HG03139 (cell line): Measurements from ENCODE around the gene BTN1A1.
"Not testable (repeated sequence)": the region's sequence is repeated elsewhere in the genome, so short reads cannot be mapped to it uniquely, and the experiment has no call there.

Experiments used
- ATAC-seq: cut with Tn5 transposase; IDR thresholded peaks from one replicate; pipeline ENCODE4 v1.9.1; 2021; ENCODE audit not compliant: unreplicated experiment

BTN1A1 gene

GRCh38 chr6:26537160-26537845, 37.2 kb downstream of the BTN1A1 start:
- peak; percentile 41 for ATAC-seq

DNA sequence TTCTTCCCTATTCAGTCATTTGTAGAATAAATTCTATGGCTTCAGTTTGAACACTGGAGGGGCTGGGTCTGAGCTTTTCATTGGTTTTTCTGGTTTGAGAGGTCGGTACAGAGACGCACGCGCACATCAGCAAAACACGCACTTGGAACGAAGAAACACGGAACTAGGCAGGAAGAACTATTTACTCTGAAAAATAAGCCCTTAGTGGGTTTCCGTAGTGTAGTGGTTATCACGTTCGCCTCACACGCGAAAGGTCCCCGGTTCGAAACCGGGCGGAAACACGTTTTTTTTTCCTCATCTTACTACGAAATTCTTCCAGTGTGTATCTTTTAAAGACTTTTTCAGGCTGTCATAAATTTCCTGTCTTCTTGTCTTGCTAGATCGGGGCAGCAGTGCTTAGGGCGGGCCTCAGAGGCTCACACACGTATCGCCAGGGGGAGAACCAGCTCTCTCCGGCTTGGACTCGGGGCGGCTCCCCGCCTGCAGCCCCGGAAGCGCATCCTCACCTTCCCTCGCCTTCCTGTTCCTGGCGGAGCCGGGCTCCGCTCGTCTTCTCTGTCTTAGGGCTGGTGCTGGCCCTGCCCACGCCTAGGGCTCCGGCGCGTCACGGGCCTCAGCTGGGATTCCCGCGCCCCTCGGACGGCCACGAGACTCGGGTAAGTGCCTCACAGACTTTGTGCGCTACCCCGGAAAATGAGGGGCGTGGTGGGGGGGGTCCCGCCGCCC, 37.9 kb downstream of the BTN1A1 start, which contains the start of gene HMGN4:
TSS of gene HMGN4 (plus strand) at position 521 of the 726 bp plus-strand sequence. CDS start 6,841 bp downstream, outside the sequence.
- ATAC-seq, result peak; percentile 43

DNA sequence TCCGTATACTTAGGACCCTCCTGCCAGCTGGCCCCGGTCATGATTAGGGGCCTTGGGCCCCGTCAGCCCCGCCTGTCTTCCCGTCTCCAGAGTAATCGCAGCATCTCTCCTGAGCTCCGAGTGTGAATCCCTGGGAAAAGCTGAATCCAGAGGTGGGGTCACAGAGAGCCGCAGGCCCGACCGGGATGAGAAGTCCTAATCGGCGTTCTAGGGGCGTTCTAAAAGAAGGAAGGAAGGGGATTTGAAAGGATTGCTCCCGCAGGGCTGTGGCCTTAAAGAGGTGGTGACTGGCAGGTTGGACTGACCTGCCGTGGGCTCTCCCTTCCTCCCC, 38.4 kb downstream of the BTN1A1 start:
- ATAC-seq, result no peak

GRCh38 chr6:26539071-26539615, 39.0 kb downstream of the BTN1A1 start:
- no peak for ATAC-seq

DNA sequence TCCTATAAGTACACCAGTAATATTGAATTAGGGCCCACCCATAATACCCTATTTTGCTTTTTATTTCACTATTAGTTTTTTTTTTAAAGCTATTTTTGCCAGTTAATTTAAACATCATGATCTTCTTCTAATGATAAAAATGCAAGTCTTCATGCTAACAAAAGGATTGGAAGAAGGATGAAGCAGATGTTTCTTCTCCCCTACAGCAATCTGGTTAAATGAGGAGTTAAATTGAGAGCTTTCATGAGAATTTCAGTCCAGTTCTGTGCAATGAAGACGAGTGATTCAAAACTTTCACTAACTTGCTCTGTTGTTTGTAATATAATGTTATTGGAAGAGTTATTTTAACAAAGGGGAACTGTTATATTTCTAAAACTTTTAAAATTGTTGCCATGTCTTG, 41.5 kb downstream of the BTN1A1 start:
- no peak for ATAC-seq

DNA sequence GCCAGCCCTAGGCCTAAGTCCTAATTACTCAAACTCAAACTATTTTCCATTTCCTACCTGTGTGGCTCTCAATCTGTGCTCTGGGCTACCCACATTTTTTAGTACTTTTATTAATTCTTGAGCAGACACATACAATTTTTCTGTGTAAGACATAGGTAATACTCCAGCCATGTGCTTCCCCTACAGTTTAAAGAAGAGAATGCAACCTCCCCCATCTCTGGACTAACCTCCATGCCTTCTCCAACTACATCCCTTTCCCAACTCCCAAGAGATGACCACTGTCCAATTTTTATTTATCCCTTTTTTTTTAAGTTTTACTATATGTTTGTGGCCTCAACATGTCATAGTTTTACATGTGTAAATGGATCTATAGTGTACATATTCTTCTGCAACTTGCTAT, 43.9 kb downstream of the BTN1A1 start:
- ATAC-seq, result no peak

DNA sequence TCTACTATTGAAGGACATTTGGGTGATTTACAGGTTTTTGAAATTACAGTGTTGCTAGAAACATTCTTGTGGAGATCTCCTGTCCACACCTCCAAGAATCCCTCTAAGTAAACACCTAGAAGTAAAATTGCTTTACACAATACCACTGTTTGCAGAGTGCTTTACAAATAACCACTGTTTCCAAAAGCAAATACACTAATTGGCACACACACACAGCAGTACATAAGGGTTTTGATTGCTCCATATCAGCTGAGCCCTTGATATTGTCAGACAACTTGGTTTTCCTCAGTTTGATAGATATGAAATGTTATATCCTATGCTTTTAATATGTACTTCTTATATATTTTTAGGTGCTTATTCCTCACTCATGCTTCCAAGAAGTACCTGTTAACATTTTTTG, 44.4 kb downstream of the BTN1A1 start:
- no peak for ATAC-seq

DNA sequence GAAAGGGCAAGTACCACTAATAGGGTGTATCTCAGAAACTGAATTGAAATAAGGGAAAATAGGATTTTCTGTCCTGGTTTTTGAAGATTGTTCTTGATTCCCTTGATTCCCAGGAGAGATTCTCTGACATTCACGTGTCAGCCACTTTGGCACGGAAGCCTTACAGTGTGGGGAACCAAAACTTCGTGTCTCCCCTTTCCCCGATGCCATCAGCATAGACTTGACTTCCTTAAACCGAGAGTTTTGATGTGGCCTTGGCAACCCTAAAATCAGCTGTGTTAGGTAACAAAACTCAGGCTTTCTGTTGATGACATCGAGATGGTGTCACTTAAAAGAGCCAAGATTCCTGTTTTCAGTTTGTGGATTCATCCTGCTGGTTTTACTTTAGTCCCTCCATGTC, 45.5 kb downstream of the BTN1A1 start:
- ATAC-seq, result no peak

DNA sequence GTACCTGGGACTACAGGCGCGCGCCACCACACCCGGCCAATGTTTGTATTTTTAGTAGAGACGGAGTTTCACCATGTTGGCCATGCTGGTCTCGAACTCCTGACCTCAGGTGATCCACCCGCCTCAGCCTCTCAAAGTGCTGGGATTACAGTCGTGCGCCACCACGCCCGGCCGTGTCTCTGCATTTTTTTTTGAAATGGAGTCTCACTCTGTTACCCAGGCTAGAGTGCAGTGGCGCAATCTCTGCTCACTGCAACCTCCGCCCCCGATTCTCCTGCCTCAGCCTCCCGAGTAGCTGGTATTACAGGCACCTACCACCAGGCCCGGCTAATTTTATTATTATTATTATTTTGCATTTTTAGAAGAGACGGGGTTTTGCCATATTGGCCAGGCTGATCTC, 47.3 kb downstream of the BTN1A1 start:
- ATAC-seq, result not testable (repeated sequence)

DNA sequence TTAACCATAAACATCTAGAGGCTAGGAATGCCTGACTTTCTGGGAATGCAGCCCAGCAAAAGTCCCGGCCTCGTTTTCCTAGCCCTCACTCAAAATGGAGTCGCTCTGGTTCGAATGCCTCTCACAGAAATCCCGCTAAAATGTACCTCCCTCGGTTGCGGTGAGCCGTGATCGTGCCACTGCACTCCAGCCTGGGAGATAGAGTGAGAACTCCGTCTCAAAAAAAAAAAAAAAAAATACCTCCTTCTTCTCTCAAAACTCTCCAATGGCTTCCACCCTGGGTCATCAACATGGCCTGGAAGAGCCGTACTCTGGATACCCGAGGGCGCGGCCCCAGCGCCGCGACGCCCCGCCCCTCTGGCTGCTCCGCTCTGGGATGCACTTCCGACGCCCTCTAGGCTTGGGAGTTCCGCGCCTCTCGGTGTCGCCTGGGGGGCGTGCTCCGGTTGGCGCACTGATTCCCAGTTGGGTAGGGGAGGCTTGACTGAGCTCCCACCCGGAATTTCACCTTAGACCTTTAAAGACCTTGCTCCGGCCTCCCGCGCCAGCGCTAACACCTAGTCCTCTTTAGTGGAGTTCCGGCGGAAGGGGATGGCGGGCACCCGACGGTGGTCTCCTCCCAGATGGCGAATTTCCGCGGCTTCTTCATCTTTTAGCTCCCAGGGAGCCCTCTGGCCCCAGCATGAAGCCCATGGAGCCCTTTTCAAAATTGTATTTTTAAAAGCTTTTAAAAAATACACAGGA, 50.3 kb downstream of the BTN1A1 start:
- ATAC-seq, result no peak

- ATAC-seq, result no peak
Measured at GRCh38 chr6:26552205-26552604, 52.1 kb downstream of the BTN1A1 start.

- no peak for ATAC-seq
Measured at GRCh38 chr6:26552640-26553188, 52.6 kb downstream of the BTN1A1 start.

DNA sequence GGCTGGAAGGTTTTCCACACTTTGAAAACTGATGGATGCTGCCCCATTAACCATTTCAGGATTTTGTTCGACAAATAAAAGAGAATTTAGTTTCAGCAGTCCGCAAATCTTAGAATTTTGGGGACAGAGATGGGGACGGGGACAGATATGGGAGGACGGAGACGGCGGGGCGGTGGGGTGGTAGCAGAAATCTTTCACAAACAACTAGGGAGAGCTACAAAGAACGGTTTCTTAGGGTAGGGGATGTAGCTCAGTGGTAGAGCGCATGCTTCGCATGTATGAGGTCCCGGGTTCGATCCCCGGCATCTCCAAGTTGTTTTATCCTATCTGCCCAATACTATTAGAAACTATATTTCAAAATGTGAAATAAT, 53.1 kb downstream of the BTN1A1 start:
- ATAC-seq, result no peak

DNA sequence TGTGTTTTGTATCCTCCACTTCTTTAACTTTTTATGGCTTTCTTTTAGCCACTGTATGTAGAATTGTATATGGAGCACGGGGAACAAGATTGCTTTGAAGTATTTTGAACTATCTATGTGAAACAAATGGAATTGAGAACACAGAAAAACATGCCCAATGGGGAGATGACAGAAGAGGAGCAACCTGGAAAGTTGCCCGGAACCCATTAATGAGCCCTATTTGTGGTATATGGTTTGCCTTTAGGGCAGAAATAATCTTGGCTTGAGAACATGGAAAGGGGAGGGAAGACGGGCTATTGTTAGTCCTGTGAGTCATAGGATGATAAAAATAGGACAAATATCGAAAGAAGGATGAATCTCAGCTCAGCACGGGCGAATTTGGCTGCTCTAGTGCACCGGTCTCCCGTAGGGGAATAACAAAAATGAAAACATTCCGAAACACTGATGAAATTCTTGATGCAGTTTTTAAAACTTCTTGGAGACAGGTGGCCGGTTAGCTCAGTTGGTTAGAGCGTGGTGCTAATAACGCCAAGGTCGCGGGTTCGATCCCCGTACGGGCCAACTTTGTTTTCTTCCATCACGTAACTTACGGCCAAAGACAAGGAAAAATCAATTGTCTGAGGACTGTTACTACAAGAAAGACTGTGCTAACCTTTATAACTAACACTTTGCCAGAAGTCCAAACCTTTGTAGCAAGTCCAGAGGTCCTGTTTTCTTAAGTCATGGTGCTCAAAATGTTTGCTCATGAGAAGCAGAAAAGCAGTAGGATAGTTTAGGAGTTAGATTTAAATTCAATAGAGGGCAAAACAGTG, 53.7 kb downstream of the BTN1A1 start:
- peak; percentile 39 for ATAC-seq

DNA sequence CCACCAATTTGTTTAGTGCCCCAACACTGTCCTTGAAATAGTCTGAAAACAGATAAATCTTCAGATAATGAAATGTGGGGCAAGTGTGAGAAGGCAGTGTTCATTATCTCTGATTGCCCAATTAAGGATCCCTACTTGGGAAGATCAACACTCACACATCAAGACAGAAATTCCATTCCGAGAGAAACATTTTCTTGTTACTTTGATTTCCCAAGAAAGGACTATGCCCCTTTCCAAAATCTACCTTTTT, 54.3 kb downstream of the BTN1A1 start:
- no peak for ATAC-seq

- no peak for ATAC-seq
Measured at GRCh38 chr6:26554697-26555504, 54.8 kb downstream of the BTN1A1 start.

DNA sequence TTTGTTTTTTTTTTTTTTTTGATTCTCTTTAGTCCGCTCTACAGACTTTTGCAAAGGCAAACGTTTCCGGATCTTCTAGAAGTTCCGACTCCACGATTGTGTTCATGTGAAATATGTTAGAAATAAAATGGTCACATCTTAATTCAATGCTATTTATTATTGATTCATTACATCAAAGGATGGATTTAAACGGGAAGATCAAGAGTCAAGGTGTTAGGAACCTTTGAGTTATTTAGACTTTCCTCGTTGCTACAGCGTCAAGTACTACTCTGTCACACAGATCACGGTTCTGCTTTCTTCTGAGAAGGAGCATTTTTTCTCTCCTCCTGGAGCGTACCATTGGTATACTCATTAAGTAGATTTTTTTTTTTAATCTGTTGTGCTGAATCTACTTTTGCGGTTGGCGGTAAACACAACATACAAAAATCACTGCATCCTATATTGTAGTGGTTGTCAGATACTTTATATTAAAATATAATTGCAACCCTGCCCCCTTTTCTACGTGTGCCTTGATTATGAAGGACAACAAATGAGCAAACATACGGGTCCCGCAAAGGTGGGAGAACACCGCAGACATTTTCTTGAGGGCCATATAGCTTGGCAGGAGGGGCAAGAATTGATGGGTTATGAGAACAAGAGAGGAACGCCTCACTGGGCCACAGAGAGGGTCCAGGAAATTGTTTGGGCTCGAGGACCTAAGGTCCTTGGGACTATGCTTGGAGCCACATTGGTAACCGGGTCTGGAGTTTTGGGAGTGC, 55.6 kb downstream of the BTN1A1 start:
- no peak for ATAC-seq

DNA sequence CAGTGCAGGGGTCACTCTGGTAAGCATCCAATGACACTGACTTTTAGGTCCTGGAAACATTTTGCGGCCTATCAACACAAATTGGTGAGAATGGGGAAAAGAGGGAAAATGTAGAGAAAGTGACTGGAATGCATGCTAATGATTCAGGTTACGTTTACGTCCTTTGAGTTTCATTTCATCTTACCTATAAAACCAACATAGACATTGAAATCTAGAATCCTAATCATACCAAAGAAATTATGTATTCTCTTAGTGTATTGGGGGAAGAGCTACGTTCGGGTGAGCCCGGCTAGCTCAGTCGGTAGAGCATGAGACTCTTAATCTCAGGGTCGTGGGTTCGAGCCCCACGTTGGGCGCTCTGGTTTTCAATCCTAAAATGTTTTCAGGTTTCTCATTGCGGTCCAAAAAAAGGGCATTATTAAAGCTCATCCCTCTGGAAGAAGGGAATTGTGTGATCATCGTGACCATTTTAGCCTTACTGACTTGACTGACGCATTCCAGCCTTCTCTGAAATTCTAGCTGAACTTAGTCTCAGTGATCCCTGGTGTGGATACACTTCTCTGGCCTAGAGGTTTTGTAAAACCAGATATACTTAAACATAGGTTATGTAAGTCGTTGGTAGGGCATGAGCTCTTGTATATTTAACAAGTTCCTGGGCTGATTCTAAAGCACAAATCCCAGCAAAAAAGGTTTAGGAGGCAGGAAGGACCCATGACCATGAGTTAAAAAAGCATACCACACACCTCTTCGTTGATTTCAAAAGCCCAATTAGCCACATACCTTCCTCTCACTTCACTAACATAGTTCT, 56.4 kb downstream of the BTN1A1 start:
- no peak for ATAC-seq
